ENCODE data around the gene VAV2. TPM values are rescaled to one million over a fixed set of nuclear protein-coding genes. Genes with fewer than 3 reads are reported as not detected.

Gene VAV2
- total RNA-seq, 1 donor from 2014 or later, result 80.6 TPM

GRCh38 chr9:133712221-133713100 is 279.7 kb downstream of the VAV2 start:
- peaks cover 10% of the 10 kb centered on the region for H3K4me1 Mint-ChIP-seq (ENCODE audit: low read depth)
- no peaks in the 10 kb centered on the region for H3K27me3 Mint-ChIP-seq
- H3K27ac Mint-ChIP-seq, result no peak overlapping the region
- no peak overlapping the region for H3K4me3 Mint-ChIP-seq (ENCODE audit: low read depth)
- no peaks in the 10 kb centered on the region for H3K9me3 Mint-ChIP-seq (ENCODE audit: low read depth)
- no peak for DNase-seq (ENCODE audit: low spot score, unreplicated experiment)
- no peaks in the 10 kb centered on the region for H3K36me3 Mint-ChIP-seq (ENCODE audit: insufficient read depth)
- TF ChIP-seq CTCF (IDR thresholded peaks at IDR 0.05; ENCODE audit: unreplicated experiment), result no peak

Other genes with a start within 250 kb of the VAV2 start
- 21.8 and 28.0 TPM in 2 replicates for gene BRD3OS, start 33.2 kb upstream of the VAV2 start, total RNA-seq
- 96.0 and 98.1 TPM in 2 replicates for gene BRD3, start 75.7 kb upstream of the VAV2 start, total RNA-seq
- 46.8 and 47.0 TPM in 2 replicates for gene WDR5, start 143.8 kb upstream of the VAV2 start, total RNA-seq
- 107 and 116 TPM in 2 replicates for gene RNU6ATAC, start 172.2 kb upstream of the VAV2 start, total RNA-seq

All from progenitor cell of endocrine pancreas (in vitro differentiated cells).